Endodermal cell (in vitro differentiated cells): ENCODE data around the gene ZNF582. TPM values are rescaled to one million over a fixed set of nuclear protein-coding genes. Genes with fewer than 3 reads are reported as not detected.

ENCODE experiments used
- DNase-seq: peaks from one replicate; pipeline ENCODE4 v3.0.0-alpha.2; 2017
- H3K27ac ChIP-seq: 2 replicates; pipeline ENCODE4 v1.5.1; 2013; ENCODE audit warnings: mild to moderate bottlenecking, low read depth, low read length, moderate library complexity
- H3K27me3 ChIP-seq: 2 replicates; pipeline ENCODE4 v1.6.1; 2013; ENCODE audit warnings: mild to moderate bottlenecking, low read length, moderate library complexity; ENCODE audit not compliant: insufficient read depth, control insufficient read depth, poor library complexity, severe bottlenecking
- H3K36me3 ChIP-seq: 2 replicates; pipeline ENCODE4 v1.7.0; 2013; ENCODE audit warnings: mild to moderate bottlenecking, low read length, moderate library complexity; ENCODE audit not compliant: control insufficient read depth, insufficient read depth
- H3K4me1 ChIP-seq: one replicate; pipeline ENCODE4 v1.7.0; 2013; ENCODE audit warnings: low read length; ENCODE audit not compliant: control insufficient read depth, insufficient read depth
- H3K4me3 ChIP-seq: 2 replicates; pipeline ENCODE4 v1.5.1; 2013; ENCODE audit warnings: mild to moderate bottlenecking, low read length, moderate library complexity
- H3K9ac ChIP-seq: 2 replicates; pipeline ENCODE4 v1.6.1; 2013; ENCODE audit warnings: mild to moderate bottlenecking, low read length, moderate library complexity; ENCODE audit not compliant: poor library complexity, severe bottlenecking; ENCODE audit errors: extremely low read depth
- H3K9me3 ChIP-seq: 2 replicates; pipeline ENCODE4 v1.6.1; 2013; ENCODE audit warnings: mild to moderate bottlenecking, low read length, moderate library complexity; ENCODE audit not compliant: control insufficient read depth
- H3K27ac Mint-ChIP-seq: 2 replicates; pipeline ENCODE4 v1.8.0; 2020; ENCODE audit warnings: mixed read lengths
- H3K27me3 Mint-ChIP-seq: 2 replicates; pipeline ENCODE4 v1.8.0; 2021; ENCODE audit warnings: mild to moderate bottlenecking, mixed read lengths; ENCODE audit not compliant: insufficient read depth
- H3K36me3 Mint-ChIP-seq: 2 replicates; pipeline ENCODE4 v1.8.0; 2020; ENCODE audit warnings: low read depth, mixed read lengths
- H3K4me1 Mint-ChIP-seq: 2 replicates; pipeline ENCODE4 v1.8.0; 2020; ENCODE audit warnings: mixed read lengths
- H3K4me3 Mint-ChIP-seq: 2 replicates; pipeline ENCODE4 v1.8.0; 2020; ENCODE audit warnings: mild to moderate bottlenecking, moderate library complexity, mixed read lengths
- H3K9me3 Mint-ChIP-seq: 2 replicates; pipeline ENCODE4 v1.8.0; 2020; ENCODE audit warnings: mild to moderate bottlenecking, mixed read lengths
- WGBS, 2 experiments: methylation state at CpG; one replicate each; pipeline versions ENCODE4 v1.1.5 to v1.1.7; 2013; ENCODE audit warnings: missing lambda C conversion rate in 2 of 2, mixed read lengths in 1 of 2; ENCODE audit not compliant: insufficient coverage in 1 of 2, insufficient read length in 1 of 2; 5-methylcytosine and 5-hydroxymethylcytosine counted together
- total RNA-seq, 2 donors: library from RNA; stranded (reverse); fragmentation: NEBNext Ultra II Directional in 1 of 2; extraction: Animal tissue kit (Norgen Biotek cat#: 25700) in 1 of 2; gene quantifications; 2 replicates in 1 of 2; 3 replicates in 1 of 2; pipeline ENCODE4 v1.2.1, GENCODE V29; 2021
- TF ChIP-seq, protein P1 (sequence below): fragments of 200-600 bp; sonication (generic); conservative IDR thresholded peaks from 2 replicates; pipeline ENCODE4 v1.5.0; 2021; ENCODE audit warnings: antibody characterized with exemption, mild to moderate bottlenecking

The ZNF582 gene
- total RNA-seq, 2 donors from 2014 or later = 6.4 to 6.8 TPM

DNA sequence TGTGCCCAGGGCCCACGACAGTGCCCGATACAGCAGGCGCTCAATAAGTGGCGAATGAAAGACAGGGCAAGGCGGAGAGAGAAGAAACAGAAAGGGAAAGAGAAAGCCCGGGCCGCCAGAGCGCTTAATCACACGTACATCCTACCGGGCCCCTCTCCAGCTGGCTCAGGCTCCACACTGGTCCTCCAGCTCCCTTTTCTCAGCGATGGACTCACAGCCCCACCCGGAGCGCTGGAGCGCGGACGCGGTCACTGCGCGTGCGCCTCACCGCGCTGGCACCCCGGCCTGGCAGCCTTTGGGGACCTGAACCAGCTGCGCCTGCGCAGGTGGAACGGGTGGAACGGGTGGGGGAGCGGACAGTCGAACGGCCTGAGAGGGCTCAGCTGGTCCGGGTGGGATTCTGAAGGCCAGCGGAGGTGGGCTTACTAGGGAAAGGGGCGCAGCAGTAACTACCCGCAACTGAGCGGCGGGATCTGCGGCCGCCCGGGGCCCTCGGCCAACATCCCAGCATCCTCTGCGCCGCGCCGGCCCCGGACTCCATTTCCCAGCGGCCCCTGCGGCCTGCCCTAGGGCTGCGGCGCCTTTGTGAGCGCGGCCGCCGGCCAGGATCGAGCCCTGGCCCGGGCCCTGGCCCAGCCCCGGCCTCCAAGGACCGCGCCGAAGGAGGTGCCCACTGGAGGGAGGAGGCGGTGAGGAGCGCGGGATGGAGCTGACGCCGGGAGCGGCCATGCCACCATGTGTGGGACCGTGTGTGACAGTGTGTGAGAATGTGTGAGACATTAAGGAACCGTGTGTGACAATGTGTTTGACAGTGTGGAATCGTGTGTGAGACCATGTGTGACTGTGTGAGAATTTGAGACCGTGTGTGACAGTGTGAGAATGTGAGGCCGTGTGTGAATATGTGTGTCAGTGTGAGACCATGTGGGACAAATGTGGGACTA, 10.7 kb upstream of the ZNF582 start, which contains the start of gene ZNF583:
Gene ZNF583 (plus strand): TSS at position 569 of the 941 bp plus-strand sequence. CDS start 2,783 bp downstream, outside the sequence.
- DNase-seq = peak; percentile 94
- H3K27ac ChIP-seq = peak within 1 kb of the TSS; percentile 85
- 2 to 4% methylated on average over 24 to 70 of the region's 70 CpGs for WGBS, 2 experiments
- Mint-ChIP-seq H3K9me3 (peaks cover 86% of the 10 kb centered on the region), H3K27me3 (no peaks in the 10 kb centered on the region), H3K4me1 (peaks cover 8% of the 10 kb centered on the region), H3K4me3 (peak within 1 kb of the TSS; percentile 80), H3K27ac (peak within 1 kb of the TSS; percentile 91), H3K36me3 (peaks cover 69% of the 10 kb centered on the region)
- peak within 1 kb of the TSS; percentile 91 for H3K4me3 ChIP-seq
- TF ChIP-seq, protein P1, sequence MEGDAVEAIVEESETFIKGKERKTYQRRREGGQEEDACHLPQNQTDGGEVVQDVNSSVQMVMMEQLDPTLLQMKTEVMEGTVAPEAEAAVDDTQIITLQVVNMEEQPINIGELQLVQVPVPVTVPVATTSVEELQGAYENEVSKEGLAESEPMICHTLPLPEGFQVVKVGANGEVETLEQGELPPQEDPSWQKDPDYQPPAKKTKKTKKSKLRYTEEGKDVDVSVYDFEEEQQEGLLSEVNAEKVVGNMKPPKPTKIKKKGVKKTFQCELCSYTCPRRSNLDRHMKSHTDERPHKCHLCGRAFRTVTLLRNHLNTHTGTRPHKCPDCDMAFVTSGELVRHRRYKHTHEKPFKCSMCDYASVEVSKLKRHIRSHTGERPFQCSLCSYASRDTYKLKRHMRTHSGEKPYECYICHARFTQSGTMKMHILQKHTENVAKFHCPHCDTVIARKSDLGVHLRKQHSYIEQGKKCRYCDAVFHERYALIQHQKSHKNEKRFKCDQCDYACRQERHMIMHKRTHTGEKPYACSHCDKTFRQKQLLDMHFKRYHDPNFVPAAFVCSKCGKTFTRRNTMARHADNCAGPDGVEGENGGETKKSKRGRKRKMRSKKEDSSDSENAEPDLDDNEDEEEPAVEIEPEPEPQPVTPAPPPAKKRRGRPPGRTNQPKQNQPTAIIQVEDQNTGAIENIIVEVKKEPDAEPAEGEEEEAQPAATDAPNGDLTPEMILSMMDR = no peak
- peaks cover 86% of the 10 kb centered on the region for H3K9me3 ChIP-seq
- no peaks in the 10 kb centered on the region for H3K27me3 ChIP-seq
- no peaks in the 10 kb centered on the region for H3K4me1 ChIP-seq
- H3K36me3 ChIP-seq = peaks cover 38% of the 10 kb centered on the region
- peak within 1 kb of the TSS; percentile 52 for H3K9ac ChIP-seq

DNA sequence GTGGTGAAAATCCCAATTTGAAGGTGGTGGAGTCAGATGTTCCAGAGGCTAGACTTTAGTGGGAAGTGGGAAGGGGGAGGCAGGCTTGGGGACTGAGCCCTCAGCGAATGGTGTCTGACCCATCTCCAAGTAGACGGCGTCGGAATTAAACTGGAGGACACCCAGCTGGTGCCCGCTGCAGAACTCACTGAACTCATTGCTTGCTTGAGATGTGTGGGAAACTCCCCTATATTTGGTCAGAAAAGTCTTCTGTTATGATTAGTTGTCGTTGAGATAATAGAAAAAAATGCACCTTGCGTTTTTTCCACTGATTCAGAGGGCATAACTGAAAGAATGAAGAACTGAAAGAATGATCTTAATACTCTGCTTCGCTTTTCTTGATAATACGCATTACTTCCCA, 9.9 kb upstream of the ZNF582 start:
- Histone ChIP-seq H3K27ac (no peak overlapping the region), H3K4me3 (peak overlapping the region; percentile 91), H3K9ac (no peak overlapping the region), H3K9me3 (peaks cover 86% of the 10 kb centered on the region), H3K27me3 (no peaks in the 10 kb centered on the region), H3K36me3 (peaks cover 36% of the 10 kb centered on the region), H3K4me1 (no peaks in the 10 kb centered on the region)
- Mint-ChIP-seq H3K27me3 (no peaks in the 10 kb centered on the region), H3K4me3 (peak overlapping the region; percentile 80), H3K27ac (no peak overlapping the region), H3K9me3 (peaks cover 85% of the 10 kb centered on the region), H3K36me3 (peaks cover 69% of the 10 kb centered on the region), H3K4me1 (peaks cover 8% of the 10 kb centered on the region)
- TF ChIP-seq, protein P1 = no peak
- 71 to 83% methylated on average over 5 to 9 of the region's 9 CpGs for WGBS, 2 experiments
- DNase-seq = no peak

- peaks cover 92% of the 10 kb centered on the region for H3K9me3 Mint-ChIP-seq
- Histone ChIP-seq H3K36me3 (peaks cover 38% of the 10 kb centered on the region), H3K4me1 (no peaks in the 10 kb centered on the region), H3K9ac (no peak overlapping the region), H3K9me3 (peaks cover 87% of the 10 kb centered on the region), H3K27ac (no peak overlapping the region), H3K27me3 (no peaks in the 10 kb centered on the region), H3K4me3 (peak overlapping the region; percentile 91)
- DNase-seq = no peak
- no peak overlapping the region for H3K27ac Mint-ChIP-seq
- no peak overlapping the region for H3K4me3 Mint-ChIP-seq
- H3K36me3 Mint-ChIP-seq = peaks cover 73% of the 10 kb centered on the region
- H3K4me1 Mint-ChIP-seq = peaks cover 8% of the 10 kb centered on the region
- H3K27me3 Mint-ChIP-seq = no peaks in the 10 kb centered on the region
- WGBS, 2 experiments = 90 to 91% methylated on average over 4 of the region's 4 CpGs
- TF ChIP-seq, protein P1 = no peak
These were observed 7.2 kb upstream of the ZNF582 start for GRCh38 chr19:56400485-56400884.
